ENCODE results near the gene SDR42E1. TPM values are rescaled to one million over a fixed set of nuclear protein-coding genes. Genes with fewer than 3 reads are reported as not detected.

SDR42E1 gene
- total and polyA plus RNA-seq, 2 of the 13 experiments (the other 11 are each of a cell fraction or from before 2014, with no cell fraction given), result 0.01 to 0.13 TPM

DNA sequence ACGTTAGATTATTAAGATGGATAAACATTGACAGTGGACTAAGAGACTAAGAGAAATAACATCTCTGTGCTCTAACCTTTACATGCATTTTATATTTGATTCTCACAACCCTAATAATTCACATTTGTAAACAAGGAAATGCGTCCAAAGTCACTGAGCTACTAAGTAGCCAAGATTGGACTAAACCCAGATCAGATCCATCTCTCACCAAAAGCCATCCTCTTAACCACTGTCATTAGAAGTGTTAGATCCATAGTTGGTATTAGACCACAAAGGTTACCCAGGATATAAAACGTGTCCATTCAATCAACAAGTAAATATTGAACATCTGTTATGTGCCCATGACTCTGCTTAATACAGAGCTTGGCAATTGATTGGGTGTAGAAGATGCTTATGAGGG is 29.0 kb upstream of the SDR42E1 start:
- ChIA-PET POLR2A (interaction anchor here (1.8 kb wide), 1 partner anchor 15 kb away, joined by 4 read pairs; no protein-coding TSS in a partner anchor), CTCF (ENCODE audit: low intra/inter-chr PET ratio, low total read pairs) (no interaction called here)
- WGBS (ENCODE audit: low lambda C conversion rate), result 92% methylated on average over 3 of the region's 3 CpGs
- H3K4me1 ChIP-seq (ENCODE audit: insufficient read depth, low read length), result peaks cover 74% of the 10 kb centered on the region
- no peak overlapping the region for H3K27ac ChIP-seq (ENCODE audit: extremely low read length, insufficient read depth, low read length)
- no peaks in the 10 kb centered on the region for H3K9me3 ChIP-seq (ENCODE audit: low read length)
- H4K20me1 ChIP-seq (ENCODE audit: insufficient read depth, low read length), result no peaks in the 10 kb centered on the region; the same call in 1 of the 2 replicates
- intact Hi-C loops (cut with micrococcal nuclease; ENCODE audit: unreplicated experiment), result no loop called here
- H3K4me3 ChIP-seq (replicated peaks in 1 of 3; ENCODE audit: insufficient read depth in 1 of 3, low read depth in 2 of 3, low read length in 3 of 3), result no peak overlapping the region
- in situ Hi-C loops (cut with HindIII; ENCODE audit: extremely low pct_ligation_motif_present, low pct_unique_long_range_greater_than_20kb), result no loop called here
- BruUV-seq (replicated peaks), result no TSS peak
- DNase-seq (ENCODE audit: low spot score), result no peak
- H3K9ac ChIP-seq (ENCODE audit: insufficient read depth, low read depth, low read length), result no peak overlapping the region
- no peaks in the 10 kb centered on the region; a peak in 1 of 5 replicates for H3K27me3 ChIP-seq (ENCODE audit: control insufficient read depth in 1 of 2, insufficient read depth in 2 of 2, low read length in 2 of 2)
- H3K4me2 ChIP-seq (ENCODE audit: low read depth, low read length), result no peak overlapping the region
- H2AFZ ChIP-seq (ENCODE audit: low read length), result no peak overlapping the region
- ATAC-seq, result no peak
- no peak for FAIRE-seq
- H3K36me3 ChIP-seq (replicated peaks in 1 of 2; ENCODE audit: control insufficient read depth in 1 of 2, insufficient read depth in 2 of 2, low read length in 2 of 2), result no peaks in the 10 kb centered on the region; a peak in 1 of 5 replicates
- peaks cover 72% of the 10 kb centered on the region for H3K79me2 ChIP-seq (ENCODE audit: insufficient read depth, low read length)
- TF ChIP-seq ZNF589 (CRISPR knock-in tag; conservative IDR thresholded peaks at IDR 0.05) (no peak), ZNF713 (CRISPR knock-in tag; IDR thresholded peaks at IDR 0.05) (no peak), MTA1 (CRISPR knock-in tag; IDR thresholded peaks at IDR 0.05; ENCODE audit: borderline replicate concordance) (no peak), ZNF138 (CRISPR knock-in tag; IDR thresholded peaks at IDR 0.05; ENCODE audit: low read depth) (no peak), CCAR2 (optimal IDR thresholded peaks at IDR 0.05; ENCODE audit: low read depth, low read length) (no peak), RXRB (CRISPR knock-in tag; IDR thresholded peaks at IDR 0.05; ENCODE audit: borderline replicate concordance) (no peak), ZNF556 (CRISPR knock-in tag; IDR thresholded peaks at IDR 0.05; ENCODE audit: borderline replicate concordance) (no peak), KLF12 (CRISPR knock-in tag; IDR thresholded peaks at IDR 0.05; ENCODE audit: borderline replicate concordance) (no peak), ZNF207 (IDR thresholded peaks at IDR 0.05; ENCODE audit: borderline replicate concordance) (no peak), ATF1 (CRISPR knock-in tag; IDR thresholded peaks at IDR 0.05) (no peak), ZNF274 (CRISPR knock-in tag; IDR thresholded peaks at IDR 0.05) (no peak)
- TF ChIP-seq, protein P1, sequence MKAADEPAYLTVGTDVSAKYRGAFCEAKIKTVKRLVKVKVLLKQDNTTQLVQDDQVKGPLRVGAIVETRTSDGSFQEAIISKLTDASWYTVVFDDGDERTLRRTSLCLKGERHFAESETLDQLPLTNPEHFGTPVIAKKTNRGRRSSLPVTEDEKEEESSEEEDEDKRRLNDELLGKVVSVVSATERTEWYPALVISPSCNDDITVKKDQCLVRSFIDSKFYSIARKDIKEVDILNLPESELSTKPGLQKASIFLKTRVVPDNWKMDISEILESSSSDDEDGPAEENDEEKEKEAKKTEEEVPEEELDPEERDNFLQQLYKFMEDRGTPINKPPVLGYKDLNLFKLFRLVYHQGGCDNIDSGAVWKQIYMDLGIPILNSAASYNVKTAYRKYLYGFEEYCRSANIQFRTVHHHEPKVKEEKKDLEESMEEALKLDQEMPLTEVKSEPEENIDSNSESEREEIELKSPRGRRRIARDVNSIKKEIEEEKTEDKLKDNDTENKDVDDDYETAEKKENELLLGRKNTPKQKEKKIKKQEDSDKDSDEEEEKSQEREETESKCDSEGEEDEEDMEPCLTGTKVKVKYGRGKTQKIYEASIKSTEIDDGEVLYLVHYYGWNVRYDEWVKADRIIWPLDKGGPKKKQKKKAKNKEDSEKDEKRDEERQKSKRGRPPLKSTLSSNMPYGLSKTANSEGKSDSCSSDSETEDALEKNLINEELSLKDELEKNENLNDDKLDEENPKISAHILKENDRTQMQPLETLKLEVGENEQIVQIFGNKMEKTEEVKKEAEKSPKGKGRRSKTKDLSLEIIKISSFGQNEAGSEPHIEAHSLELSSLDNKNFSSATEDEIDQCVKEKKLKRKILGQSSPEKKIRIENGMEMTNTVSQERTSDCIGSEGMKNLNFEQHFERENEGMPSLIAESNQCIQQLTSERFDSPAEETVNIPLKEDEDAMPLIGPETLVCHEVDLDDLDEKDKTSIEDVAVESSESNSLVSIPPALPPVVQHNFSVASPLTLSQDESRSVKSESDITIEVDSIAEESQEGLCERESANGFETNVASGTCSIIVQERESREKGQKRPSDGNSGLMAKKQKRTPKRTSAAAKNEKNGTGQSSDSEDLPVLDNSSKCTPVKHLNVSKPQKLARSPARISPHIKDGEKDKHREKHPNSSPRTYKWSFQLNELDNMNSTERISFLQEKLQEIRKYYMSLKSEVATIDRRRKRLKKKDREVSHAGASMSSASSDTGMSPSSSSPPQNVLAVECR (CRISPR knock-in tag; IDR thresholded peaks at IDR 0.05; ENCODE audit: borderline replicate concordance), result no peak
- TF ChIP-seq, protein P2, sequence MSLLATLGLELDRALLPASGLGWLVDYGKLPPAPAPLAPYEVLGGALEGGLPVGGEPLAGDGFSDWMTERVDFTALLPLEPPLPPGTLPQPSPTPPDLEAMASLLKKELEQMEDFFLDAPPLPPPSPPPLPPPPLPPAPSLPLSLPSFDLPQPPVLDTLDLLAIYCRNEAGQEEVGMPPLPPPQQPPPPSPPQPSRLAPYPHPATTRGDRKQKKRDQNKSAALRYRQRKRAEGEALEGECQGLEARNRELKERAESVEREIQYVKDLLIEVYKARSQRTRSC (CRISPR knock-in tag; IDR thresholded peaks at IDR 0.05; ENCODE audit: low read depth), result no peak
